ENCODE results near the gene PCDH15.
"Not testable (repeated sequence)": the region's sequence is repeated elsewhere in the genome, so short reads cannot be mapped to it uniquely, and the experiment has no call there.

The PCDH15 gene

GRCh38 chr10:54531296-54531695, 269.7 kb downstream of the PCDH15 start:
- FAIRE-seq, result no peak

DNA sequence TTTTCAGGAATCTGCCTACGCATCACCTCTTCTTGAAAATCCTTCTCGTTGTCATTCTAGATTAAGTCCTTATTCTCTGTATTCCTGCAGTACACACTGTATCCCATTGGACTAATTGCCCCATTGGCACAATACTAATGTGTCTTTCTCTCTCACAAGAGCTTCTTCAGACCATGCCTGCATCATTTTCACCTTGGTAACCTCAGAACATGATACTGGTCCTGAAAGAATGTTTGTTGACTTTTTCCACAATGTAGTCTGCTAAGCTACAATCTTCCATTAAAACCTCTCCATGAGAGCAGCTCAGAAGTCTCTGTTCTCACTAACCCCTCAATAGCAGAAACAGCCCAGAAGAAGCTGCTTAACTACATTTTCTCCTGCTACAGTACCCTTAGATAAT, 270.7 kb downstream of the PCDH15 start:
- no peak for FAIRE-seq

DNA sequence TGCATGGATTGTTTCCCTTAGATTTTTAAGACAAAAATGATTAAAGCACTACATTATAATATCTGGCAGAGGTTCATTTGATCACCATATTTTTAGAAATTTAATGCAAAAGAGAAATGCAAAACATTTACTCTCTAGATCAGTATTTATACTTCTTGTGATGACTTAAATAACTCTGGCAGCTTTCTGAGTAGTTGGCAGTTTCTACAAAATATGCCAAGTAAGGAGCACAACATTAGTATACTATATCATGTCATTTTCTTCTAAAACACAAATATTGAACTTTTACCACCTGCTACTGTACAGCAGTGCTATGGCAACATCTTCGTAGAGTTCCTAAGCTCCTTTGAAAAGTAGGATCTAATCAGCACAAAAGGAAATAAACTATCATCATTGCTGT, 275.2 kb downstream of the PCDH15 start:
- no peak for FAIRE-seq

DNA sequence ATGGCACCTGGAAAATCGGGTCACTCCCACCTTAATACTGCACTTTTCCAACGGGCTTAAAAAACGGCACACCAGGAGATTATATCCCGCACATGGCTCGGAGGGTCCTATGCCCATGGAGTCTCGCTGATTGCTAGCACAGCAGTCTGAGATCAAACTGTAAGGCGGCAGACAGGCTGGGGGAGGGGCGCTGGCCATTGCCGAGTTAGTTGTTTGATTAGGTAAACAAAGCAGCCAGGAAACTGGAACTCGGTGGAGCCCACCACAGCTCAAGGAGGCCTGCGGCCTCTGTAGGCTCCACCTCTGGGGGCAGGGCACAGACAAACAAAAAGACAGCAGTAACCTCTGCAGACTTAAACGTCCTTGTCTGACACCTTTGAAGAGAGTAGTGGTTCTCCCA, 285.8 kb downstream of the PCDH15 start:
- FAIRE-seq, result not testable (repeated sequence)

GRCh38 chr10:54503863-54504262, 297.2 kb downstream of the PCDH15 start:
- no peak for FAIRE-seq

- FAIRE-seq, result no peak
Observed at GRCh38 chr10:54501929-54502328, 299.1 kb downstream of the PCDH15 start.

GRCh38 chr10:54496852-54497251, 304.2 kb downstream of the PCDH15 start:
- no peak for FAIRE-seq

GRCh38 chr10:54487743-54488142, 313.3 kb downstream of the PCDH15 start:
- FAIRE-seq, result no peak

GRCh38 chr10:54485971-54486370, 315.1 kb downstream of the PCDH15 start:
- no peak for FAIRE-seq

- no peak for FAIRE-seq
Observed at GRCh38 chr10:54484186-54484585, 316.8 kb downstream of the PCDH15 start.

DNA sequence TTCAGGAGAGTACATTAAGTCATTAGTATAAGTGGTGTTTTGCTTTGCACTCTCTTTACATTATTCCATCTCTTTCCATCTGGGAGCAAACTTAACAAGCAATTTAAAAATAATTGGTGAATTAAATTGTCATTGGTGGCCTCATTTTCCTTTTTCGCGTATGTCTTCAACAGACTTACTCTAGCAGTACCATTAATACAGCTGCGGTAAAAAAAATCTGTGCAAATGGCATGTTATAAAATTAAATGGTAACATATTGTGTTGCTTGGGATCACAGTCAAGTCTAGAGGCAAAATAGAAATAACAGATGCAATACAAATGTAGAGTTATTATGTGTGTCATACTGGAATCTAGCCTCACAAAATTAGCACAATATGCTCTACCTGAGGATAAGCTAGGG, 322.4 kb downstream of the PCDH15 start:
- no peak for FAIRE-seq

GRCh38 chr10:54477738-54478137, 323.3 kb downstream of the PCDH15 start:
- FAIRE-seq, result no peak

DNA sequence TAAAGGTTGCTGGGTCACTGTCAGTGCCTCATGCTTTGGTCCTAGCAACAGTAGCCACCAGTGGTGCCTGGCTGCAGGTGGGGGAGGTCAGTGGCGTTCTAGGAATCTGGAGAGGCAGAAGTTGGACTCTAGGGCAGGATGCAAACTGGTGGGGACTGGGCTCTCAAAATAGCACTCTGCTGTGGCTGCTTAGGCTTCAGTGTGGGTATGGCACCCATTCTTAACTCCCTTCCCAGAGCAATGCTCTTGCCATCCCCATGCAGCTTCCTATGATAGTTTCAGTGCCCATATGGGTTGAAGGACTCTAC, 330.8 kb downstream of the PCDH15 start:
- FAIRE-seq, result no peak

DNA sequence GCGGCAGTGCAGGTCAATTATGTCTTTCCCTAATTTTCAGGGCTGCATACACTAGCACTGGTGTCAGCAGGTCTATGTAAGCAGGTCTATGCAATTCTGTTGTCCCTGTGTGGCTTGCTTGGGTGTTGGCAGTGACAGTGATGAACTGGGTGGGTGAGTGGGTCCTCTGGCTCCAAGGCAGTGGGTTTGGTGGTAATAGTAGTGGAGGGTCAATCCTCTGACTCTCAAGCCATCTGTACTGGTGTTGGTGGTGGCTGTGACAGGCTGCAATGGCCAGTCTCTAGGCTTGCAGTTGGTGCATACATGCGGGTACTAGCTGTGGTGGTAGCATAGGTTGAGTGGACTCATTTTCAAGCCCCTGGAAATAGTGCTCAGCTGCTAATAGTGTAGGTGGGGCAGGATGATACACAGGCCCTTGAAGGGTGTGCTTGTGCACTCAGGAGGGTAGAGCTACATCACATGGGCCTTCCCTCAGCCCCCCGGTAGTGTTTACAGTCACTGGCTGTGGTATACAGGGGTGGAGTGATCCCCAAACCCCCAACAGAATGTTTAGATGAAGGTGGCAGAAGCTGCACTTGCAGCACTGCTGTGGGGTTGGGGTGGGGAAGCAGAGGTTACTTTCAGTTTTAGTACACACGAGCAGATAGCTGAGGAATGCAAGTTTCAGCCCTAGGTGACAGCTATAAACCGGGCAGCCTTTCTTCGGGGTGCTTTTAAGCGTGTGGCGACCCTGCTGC, 331.3 kb downstream of the PCDH15 start:
- no peak for FAIRE-seq

- no peak for FAIRE-seq
Observed at GRCh38 chr10:54454271-54454670, 346.8 kb downstream of the PCDH15 start.

GRCh38 chr10:54449056-54449455, 352.0 kb downstream of the PCDH15 start:
- no peak for FAIRE-seq

GRCh38 chr10:54444170-54444569, 356.9 kb downstream of the PCDH15 start:
- no peak for FAIRE-seq

- no peak for FAIRE-seq
Observed at GRCh38 chr10:54441275-54441674, 359.8 kb downstream of the PCDH15 start.

GRCh38 chr10:54434782-54435181, 366.2 kb downstream of the PCDH15 start:
- FAIRE-seq, result no peak

GRCh38 chr10:54415483-54415882, 385.5 kb downstream of the PCDH15 start:
- FAIRE-seq, result no peak

DNA sequence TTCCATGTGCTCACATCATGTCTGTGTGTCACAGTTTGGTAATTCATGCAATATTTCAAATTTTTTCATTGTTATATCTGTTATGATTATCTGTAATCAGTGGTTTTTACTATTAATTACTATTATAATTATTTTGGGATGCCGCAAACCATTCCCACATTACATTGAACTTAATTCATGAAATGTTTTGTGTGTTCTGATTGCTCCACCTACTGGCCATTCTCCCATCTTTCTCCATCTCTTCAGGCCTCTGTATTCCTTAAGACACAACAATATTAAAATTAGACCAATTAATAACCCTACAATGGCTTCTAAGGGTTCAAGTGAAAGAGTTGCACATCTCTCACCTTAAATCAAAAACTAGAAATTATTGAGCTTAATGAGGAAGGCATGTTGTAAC, 398.5 kb downstream of the PCDH15 start:
- FAIRE-seq, result peak; percentile 83

GRCh38 chr10:54396031-54396430, 405.0 kb downstream of the PCDH15 start:
- FAIRE-seq, result no peak

- not testable (repeated sequence) for FAIRE-seq
Observed at GRCh38 chr10:54394598-54394997, 406.4 kb downstream of the PCDH15 start.

GRCh38 chr10:54372179-54372578, 428.9 kb downstream of the PCDH15 start:
- no peak for FAIRE-seq

GRCh38 chr10:54368984-54369383, 432.0 kb downstream of the PCDH15 start:
- FAIRE-seq, result no peak

- FAIRE-seq, result no peak
Observed at GRCh38 chr10:54363390-54363789, 437.6 kb downstream of the PCDH15 start.

Measured in TTC549 (cell line).